Chondrocyte (in vitro differentiated cells): ENCODE results near the gene SLAIN2. TPM values are rescaled to one million over a fixed set of nuclear protein-coding genes. Genes with fewer than 3 reads are reported as not detected.

Source experiments
- DNase-seq: peaks from one replicate; pipeline ENCODE4 v3.0.0; 2021; ENCODE audit warnings: mixed read lengths, low spot score
- H3K27ac Mint-ChIP-seq: one replicate; pipeline ENCODE4 v1.8.0; 2021; ENCODE audit warnings: mild to moderate bottlenecking, moderate library complexity, mixed read lengths; ENCODE audit not compliant: unreplicated experiment
- H3K27me3 Mint-ChIP-seq: 2 replicates; pipeline ENCODE4 v1.8.0; 2021; ENCODE audit warnings: low read depth, mixed read lengths
- H3K36me3 Mint-ChIP-seq: 2 replicates; pipeline ENCODE4 v1.8.0; 2021; ENCODE audit warnings: low read depth, mixed read lengths
- H3K4me1 Mint-ChIP-seq: 2 replicates; pipeline ENCODE4 v1.8.0; 2021; ENCODE audit warnings: low read depth, mild to moderate bottlenecking, mixed read lengths
- H3K4me3 Mint-ChIP-seq: one replicate; pipeline ENCODE4 v1.8.0; 2021; ENCODE audit warnings: mild to moderate bottlenecking, moderate library complexity, mixed read lengths; ENCODE audit not compliant: unreplicated experiment
- H3K9me3 Mint-ChIP-seq: 2 replicates; pipeline ENCODE4 v1.8.0; 2021; ENCODE audit warnings: low read depth, mixed read lengths
- total RNA-seq: library from RNA; stranded (reverse); gene quantifications from 3 replicates; pipeline ENCODE4 v1.2.1, GENCODE V29; 2021
- TF ChIP-seq, protein P1 (sequence below): fragments of 200-600 bp; sonication (generic); IDR thresholded peaks from 2 replicates; pipeline ENCODE4 v1.5.0; 2021; ENCODE audit warnings: antibody characterized with exemption, mild to moderate bottlenecking, moderate library complexity

Gene SLAIN2
- total RNA-seq, 1 donor from 2014 or later = 84.2 TPM

GRCh38 chr4:48375651-48376304, 34.4 kb downstream of the SLAIN2 start:
- no peaks in the 10 kb centered on the region for H3K27me3 Mint-ChIP-seq
- H3K4me1 Mint-ChIP-seq = peaks cover 19% of the 10 kb centered on the region
- no peak for DNase-seq
- peak overlapping the region; percentile 63 for H3K27ac Mint-ChIP-seq
- TF ChIP-seq, protein P1, sequence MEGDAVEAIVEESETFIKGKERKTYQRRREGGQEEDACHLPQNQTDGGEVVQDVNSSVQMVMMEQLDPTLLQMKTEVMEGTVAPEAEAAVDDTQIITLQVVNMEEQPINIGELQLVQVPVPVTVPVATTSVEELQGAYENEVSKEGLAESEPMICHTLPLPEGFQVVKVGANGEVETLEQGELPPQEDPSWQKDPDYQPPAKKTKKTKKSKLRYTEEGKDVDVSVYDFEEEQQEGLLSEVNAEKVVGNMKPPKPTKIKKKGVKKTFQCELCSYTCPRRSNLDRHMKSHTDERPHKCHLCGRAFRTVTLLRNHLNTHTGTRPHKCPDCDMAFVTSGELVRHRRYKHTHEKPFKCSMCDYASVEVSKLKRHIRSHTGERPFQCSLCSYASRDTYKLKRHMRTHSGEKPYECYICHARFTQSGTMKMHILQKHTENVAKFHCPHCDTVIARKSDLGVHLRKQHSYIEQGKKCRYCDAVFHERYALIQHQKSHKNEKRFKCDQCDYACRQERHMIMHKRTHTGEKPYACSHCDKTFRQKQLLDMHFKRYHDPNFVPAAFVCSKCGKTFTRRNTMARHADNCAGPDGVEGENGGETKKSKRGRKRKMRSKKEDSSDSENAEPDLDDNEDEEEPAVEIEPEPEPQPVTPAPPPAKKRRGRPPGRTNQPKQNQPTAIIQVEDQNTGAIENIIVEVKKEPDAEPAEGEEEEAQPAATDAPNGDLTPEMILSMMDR = no peak
- H3K9me3 Mint-ChIP-seq = no peaks in the 10 kb centered on the region
- H3K4me3 Mint-ChIP-seq = no peak overlapping the region
- H3K36me3 Mint-ChIP-seq = peaks cover 2% of the 10 kb centered on the region

- Mint-ChIP-seq H3K4me3 (no peak overlapping the region), H3K27me3 (no peaks in the 10 kb centered on the region), H3K9me3 (no peaks in the 10 kb centered on the region), H3K36me3 (peaks cover 7% of the 10 kb centered on the region), H3K27ac (no peak overlapping the region), H3K4me1 (peaks cover 18% of the 10 kb centered on the region)
- TF ChIP-seq, protein P1 = no peak
- DNase-seq = no peak
These were observed 38.4 kb downstream of the SLAIN2 start for GRCh38 chr4:48379587-48380180.

GRCh38 chr4:48380583-48381167, 39.3 kb downstream of the SLAIN2 start:
- Mint-ChIP-seq H3K4me1 (peaks cover 12% of the 10 kb centered on the region), H3K27ac (no peak overlapping the region), H3K36me3 (peaks cover 10% of the 10 kb centered on the region), H3K27me3 (no peaks in the 10 kb centered on the region), H3K9me3 (no peaks in the 10 kb centered on the region), H3K4me3 (no peak overlapping the region)
- TF ChIP-seq, protein P1 = no peak
- no peak for DNase-seq

DNA sequence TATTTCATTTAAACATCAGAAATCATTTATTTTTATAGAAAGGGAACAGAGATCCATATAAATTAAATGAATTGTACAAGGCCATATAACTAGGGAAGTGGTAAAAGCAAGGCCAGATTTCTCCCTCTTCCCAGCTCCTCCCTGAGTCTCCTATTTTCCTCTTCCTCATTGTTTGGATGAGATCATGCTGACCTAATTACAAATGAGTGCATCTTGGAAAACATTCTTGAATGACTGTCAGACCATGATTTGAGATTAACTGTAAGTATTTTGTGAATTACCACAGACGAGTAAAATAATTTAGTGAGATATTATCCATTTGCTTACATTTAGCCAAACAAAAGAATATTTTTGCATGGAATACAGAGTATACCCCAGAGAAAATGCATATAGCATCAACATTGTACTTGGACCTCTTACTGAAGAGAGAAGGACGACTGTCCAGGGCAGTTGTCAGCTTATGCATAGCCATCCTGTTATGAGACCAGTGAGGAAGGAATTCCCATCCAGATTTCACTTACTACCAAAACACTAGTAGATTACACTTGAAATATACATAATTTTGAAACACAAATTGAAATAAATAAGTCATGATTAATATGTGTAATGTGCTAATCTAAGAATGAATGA, 47.3 kb downstream of the SLAIN2 start:
- Mint-ChIP-seq H3K27me3 (no peaks in the 10 kb centered on the region), H3K4me1 (peaks cover 20% of the 10 kb centered on the region), H3K4me3 (no peak overlapping the region), H3K27ac (no peak overlapping the region), H3K36me3 (peaks cover 8% of the 10 kb centered on the region), H3K9me3 (no peaks in the 10 kb centered on the region)
- DNase-seq = no peak
- TF ChIP-seq, protein P1 = no peak

- H3K36me3 Mint-ChIP-seq = peaks cover 25% of the 10 kb centered on the region
- no peak for DNase-seq
- peaks cover 17% of the 10 kb centered on the region for H3K4me1 Mint-ChIP-seq
- H3K9me3 Mint-ChIP-seq = peaks cover 7% of the 10 kb centered on the region
- no peak overlapping the region for H3K27ac Mint-ChIP-seq
- TF ChIP-seq, protein P1 = no peak
- no peak overlapping the region for H3K4me3 Mint-ChIP-seq
- H3K27me3 Mint-ChIP-seq = no peaks in the 10 kb centered on the region
These were observed 54.7 kb downstream of the SLAIN2 start for GRCh38 chr4:48396043-48396442.
